Liver (tissue), 9 donors: Measurements from ENCODE around the gene SKOR2. TPM values are rescaled to one million over a fixed set of nuclear protein-coding genes. Genes with fewer than 3 reads are reported as not detected.

Source experiments
- DNase-seq: peaks from one replicate; pipeline ENCODE4 v3.0.0-alpha.2; 2017; ENCODE audit warnings: low spot score
- H3K27ac ChIP-seq, 2 donors: one replicate each; pipeline ENCODE4 v1.7.0; 2013; ENCODE audit warnings: inconsistent platforms in 2 of 2, low read length in 2 of 2, control low read depth in 1 of 2, low read depth in 1 of 2, mild to moderate bottlenecking in 1 of 2
- H3K27me3 ChIP-seq, 4 donors: one replicate each; pipeline versions ENCODE4 v1.6.1 to v1.7.0; 2013; ENCODE audit warnings: low read length in 3 of 4, inconsistent platforms in 1 of 4, mild to moderate bottlenecking in 1 of 4, moderate library complexity in 1 of 4; ENCODE audit not compliant: control insufficient read depth in 4 of 4, insufficient read depth in 4 of 4
- H3K36me3 ChIP-seq, 4 donors: one replicate each; pipeline versions ENCODE4 v1.6.1 to v1.7.0; 2013; ENCODE audit warnings: low read length in 3 of 4, mild to moderate bottlenecking in 3 of 4, low read depth in 1 of 4, moderate library complexity in 1 of 4; ENCODE audit not compliant: control insufficient read depth in 4 of 4, insufficient read depth in 3 of 4
- H3K4me1 ChIP-seq, 4 donors: one replicate each; pipeline versions ENCODE4 v1.6.1 to v1.7.0; 2013; ENCODE audit warnings: low read length in 3 of 4, mild to moderate bottlenecking in 3 of 4, moderate library complexity in 1 of 4; ENCODE audit not compliant: control insufficient read depth in 4 of 4, insufficient read depth in 4 of 4
- H3K4me3 ChIP-seq, 3 donors: one replicate each; pipeline versions ENCODE4 v1.6.1 to v1.7.0; 2013; ENCODE audit warnings: low read length in 3 of 3, control low read depth in 1 of 3, low read depth in 1 of 3, mild to moderate bottlenecking in 1 of 3
- H3K9ac ChIP-seq, 2 donors: one replicate each; pipeline ENCODE4 v1.7.0; 2013; ENCODE audit warnings: low read length in 2 of 2, mild to moderate bottlenecking in 2 of 2, moderate library complexity in 2 of 2, control low read depth in 1 of 2, low read depth in 1 of 2
- H3K9me3 ChIP-seq, 4 donors: one replicate each; pipeline versions ENCODE4 v1.6.1 to v1.7.0; 2013; ENCODE audit warnings: low read length in 3 of 4; ENCODE audit not compliant: control insufficient read depth in 4 of 4
- EGR1 ChIP-seq, 2 donors: IDR thresholded peaks; 2 replicates each; pipeline ENCODE4 v1.6.1; 2016 to 2018; ENCODE audit warnings: antibody characterized with exemption in 2 of 2, low read depth in 2 of 2
- FOXA1 ChIP-seq: IDR thresholded peaks from 2 replicates; pipeline ENCODE4 v1.6.1; 2016; ENCODE audit warnings: antibody characterized with exemption
- FOXA2 ChIP-seq: IDR thresholded peaks from 2 replicates; pipeline ENCODE4 v1.6.1; 2016; ENCODE audit warnings: antibody characterized with exemption
- GABPA ChIP-seq, 2 donors: IDR thresholded peaks in 1 of 2; conservative IDR thresholded peaks in 1 of 2; 2 replicates each; pipeline ENCODE4 v1.6.1; 2016; ENCODE audit warnings: antibody characterized with exemption in 2 of 2, mild to moderate bottlenecking in 1 of 2, moderate library complexity in 1 of 2
- HNF4A ChIP-seq, 2 donors: conservative IDR thresholded peaks; 2 replicates each; pipeline ENCODE4 v1.6.1; 2016; ENCODE audit warnings: antibody characterized with exemption in 2 of 2, mild to moderate bottlenecking in 2 of 2
- HNF4G ChIP-seq: IDR thresholded peaks from 2 replicates; pipeline ENCODE4 v1.6.1; 2016; ENCODE audit warnings: antibody characterized with exemption
- JUND ChIP-seq, 2 donors: IDR thresholded peaks; 2 replicates each; pipeline ENCODE4 v1.6.1; 2016; ENCODE audit warnings: antibody characterized with exemption in 2 of 2
- NR2F2 ChIP-seq: IDR thresholded peaks from 2 replicates; pipeline ENCODE4 v1.6.1; 2016; ENCODE audit warnings: antibody characterized with exemption
- RAD21 ChIP-seq, 2 donors: IDR thresholded peaks; 2 replicates each; pipeline ENCODE4 v1.6.1; 2016; ENCODE audit warnings: antibody characterized with exemption in 2 of 2, mild to moderate bottlenecking in 2 of 2
- RXRA ChIP-seq, 2 donors: IDR thresholded peaks; 2 replicates each; pipeline ENCODE4 v1.6.1; 2017 to 2018; ENCODE audit warnings: antibody characterized with exemption in 2 of 2, mild to moderate bottlenecking in 1 of 2
- SP1 ChIP-seq: IDR thresholded peaks from 2 replicates; pipeline ENCODE4 v1.6.1; 2018; ENCODE audit warnings: antibody characterized with exemption, mild to moderate bottlenecking
- TAF1 ChIP-seq: conservative IDR thresholded peaks from 2 replicates; pipeline ENCODE4 v1.6.1; 2016; ENCODE audit warnings: antibody characterized with exemption, mild to moderate bottlenecking
- YY1 ChIP-seq: IDR thresholded peaks from 2 replicates; pipeline ENCODE4 v1.6.1; 2016; ENCODE audit warnings: antibody characterized with exemption, mild to moderate bottlenecking
- WGBS: extraction: QIAGEN DNeasy Blood & Tissue Kit; methylation state at CpG from one replicate; pipeline ENCODE4 v1.1.7; 2013; 5-methylcytosine and 5-hydroxymethylcytosine counted together
- polyA plus RNA-seq, 2 donors: library from polyadenylated mRNA; stranded (reverse) in 1 of 2; unstranded in 1 of 2; fragments of 200-250 nt in 1 of 2; fragments of >200 nt in 1 of 2; fragmentation: Nextera tagmentation in 1 of 2; extraction: Ambion mirVana in 1 of 2; gene quantifications; one replicate each; pipeline versions ENCODE4 v1.2.1 to v1.2.3, GENCODE V29; 2013 to 2015
- total RNA-seq, 2 donors: library from RNA; depleted of rRNA; stranded (reverse); fragments of >200 nt; gene quantifications; one replicate each; pipeline ENCODE4 v1.2.3, GENCODE V29; 2014
- TF ChIP-seq, protein P1 (sequence below): IDR thresholded peaks from 2 replicates; pipeline ENCODE4 v1.6.1; 2016; ENCODE audit warnings: antibody characterized with exemption
- TF ChIP-seq, protein P2 (sequence below): IDR thresholded peaks from 2 replicates; pipeline ENCODE4 v1.6.1; 2016; ENCODE audit warnings: antibody characterized with exemption
- TF ChIP-seq, protein P3 (sequence below): IDR thresholded peaks from 2 replicates; pipeline ENCODE4 v1.6.1; 2016; ENCODE audit warnings: antibody characterized with exemption
- TF ChIP-seq, protein P4 (sequence below): fragments of 150-350 bp; IDR thresholded peaks from 2 replicates; pipeline ENCODE4 v1.5.1; 2017; ENCODE audit warnings: improper control_type of control experiment, low read depth, low read length; ENCODE audit not compliant: missing input control
- TF ChIP-seq, protein P5 (sequence below): IDR thresholded peaks from 2 replicates; pipeline ENCODE4 v1.6.1; 2016; ENCODE audit warnings: antibody characterized with exemption, mild to moderate bottlenecking
- donor health status: healthy.
- donor health status: healthy.
- donor health status: healthy.
- donor health status: healthy.
- donor health status: healthy.

SKOR2 gene
- total and polyA plus RNA-seq, 4 donors: not detected

DNA sequence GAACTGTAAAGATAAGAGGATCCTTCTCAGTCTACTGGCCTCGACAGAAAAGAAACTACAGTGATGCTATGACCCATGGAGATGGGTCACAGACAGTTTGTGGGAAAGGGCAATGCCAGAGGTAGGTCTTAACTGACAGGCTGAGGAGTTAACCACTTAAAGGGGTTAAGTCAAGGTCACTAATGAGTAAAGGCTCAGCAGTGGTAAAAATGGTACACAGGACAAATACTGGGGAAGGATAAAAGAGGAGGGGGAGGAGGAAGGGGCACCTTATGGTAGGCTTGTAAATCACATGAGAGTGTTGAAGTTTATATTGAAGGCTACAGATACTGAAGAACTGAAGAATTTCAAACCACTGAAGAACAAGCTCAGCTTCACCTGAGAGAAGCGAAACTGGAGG lies 85.2 kb downstream of the SKOR2 start:
- no peak overlapping the region for H3K9ac ChIP-seq
- 89% methylated on average over 2 of the region's 2 CpGs for WGBS
- H3K27ac ChIP-seq: no peak overlapping the region
- H3K36me3 ChIP-seq: no peaks in the 10 kb centered on the region
- TF ChIP-seq GABPA (IDR thresholded peaks at IDR 0.05 in 1 of 2, conservative IDR thresholded peaks at IDR 0.05 in 1 of 2): no peak
- no peak for TF ChIP-seq RXRA (IDR thresholded peaks at IDR 0.05)
- TF ChIP-seq, protein P1, sequence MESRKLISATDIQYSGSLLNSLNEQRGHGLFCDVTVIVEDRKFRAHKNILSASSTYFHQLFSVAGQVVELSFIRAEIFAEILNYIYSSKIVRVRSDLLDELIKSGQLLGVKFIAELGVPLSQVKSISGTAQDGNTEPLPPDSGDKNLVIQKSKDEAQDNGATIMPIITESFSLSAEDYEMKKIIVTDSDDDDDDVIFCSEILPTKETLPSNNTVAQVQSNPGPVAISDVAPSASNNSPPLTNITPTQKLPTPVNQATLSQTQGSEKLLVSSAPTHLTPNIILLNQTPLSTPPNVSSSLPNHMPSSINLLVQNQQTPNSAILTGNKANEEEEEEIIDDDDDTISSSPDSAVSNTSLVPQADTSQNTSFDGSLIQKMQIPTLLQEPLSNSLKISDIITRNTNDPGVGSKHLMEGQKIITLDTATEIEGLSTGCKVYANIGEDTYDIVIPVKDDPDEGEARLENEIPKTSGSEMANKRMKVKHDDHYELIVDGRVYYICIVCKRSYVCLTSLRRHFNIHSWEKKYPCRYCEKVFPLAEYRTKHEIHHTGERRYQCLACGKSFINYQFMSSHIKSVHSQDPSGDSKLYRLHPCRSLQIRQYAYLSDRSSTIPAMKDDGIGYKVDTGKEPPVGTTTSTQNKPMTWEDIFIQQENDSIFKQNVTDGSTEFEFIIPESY: no peak
- TF ChIP-seq, protein P2, sequence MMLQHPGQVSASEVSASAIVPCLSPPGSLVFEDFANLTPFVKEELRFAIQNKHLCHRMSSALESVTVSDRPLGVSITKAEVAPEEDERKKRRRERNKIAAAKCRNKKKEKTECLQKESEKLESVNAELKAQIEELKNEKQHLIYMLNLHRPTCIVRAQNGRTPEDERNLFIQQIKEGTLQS: no peak
- TF ChIP-seq, protein P3, sequence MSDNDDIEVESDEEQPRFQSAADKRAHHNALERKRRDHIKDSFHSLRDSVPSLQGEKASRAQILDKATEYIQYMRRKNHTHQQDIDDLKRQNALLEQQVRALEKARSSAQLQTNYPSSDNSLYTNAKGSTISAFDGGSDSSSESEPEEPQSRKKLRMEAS: no peak
- TF ChIP-seq YY1: no peak
- no peak for TF ChIP-seq EGR1 (IDR thresholded peaks at IDR 0.05; ENCODE audit: low read depth in 2 of 2)
- TF ChIP-seq RAD21 (IDR thresholded peaks at IDR 0.05): no peak
- TF ChIP-seq NR2F2: no peak
- TF ChIP-seq HNF4G: no peak
- no peak for TF ChIP-seq FOXA1
- TF ChIP-seq HNF4A (conservative IDR thresholded peaks at IDR 0.05): no peak
- TF ChIP-seq, protein P4, sequence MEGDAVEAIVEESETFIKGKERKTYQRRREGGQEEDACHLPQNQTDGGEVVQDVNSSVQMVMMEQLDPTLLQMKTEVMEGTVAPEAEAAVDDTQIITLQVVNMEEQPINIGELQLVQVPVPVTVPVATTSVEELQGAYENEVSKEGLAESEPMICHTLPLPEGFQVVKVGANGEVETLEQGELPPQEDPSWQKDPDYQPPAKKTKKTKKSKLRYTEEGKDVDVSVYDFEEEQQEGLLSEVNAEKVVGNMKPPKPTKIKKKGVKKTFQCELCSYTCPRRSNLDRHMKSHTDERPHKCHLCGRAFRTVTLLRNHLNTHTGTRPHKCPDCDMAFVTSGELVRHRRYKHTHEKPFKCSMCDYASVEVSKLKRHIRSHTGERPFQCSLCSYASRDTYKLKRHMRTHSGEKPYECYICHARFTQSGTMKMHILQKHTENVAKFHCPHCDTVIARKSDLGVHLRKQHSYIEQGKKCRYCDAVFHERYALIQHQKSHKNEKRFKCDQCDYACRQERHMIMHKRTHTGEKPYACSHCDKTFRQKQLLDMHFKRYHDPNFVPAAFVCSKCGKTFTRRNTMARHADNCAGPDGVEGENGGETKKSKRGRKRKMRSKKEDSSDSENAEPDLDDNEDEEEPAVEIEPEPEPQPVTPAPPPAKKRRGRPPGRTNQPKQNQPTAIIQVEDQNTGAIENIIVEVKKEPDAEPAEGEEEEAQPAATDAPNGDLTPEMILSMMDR: no peak
- TF ChIP-seq TAF1: no peak
- no peak for TF ChIP-seq SP1
- TF ChIP-seq JUND (IDR thresholded peaks at IDR 0.05): no peak
- no peak for TF ChIP-seq FOXA2
- TF ChIP-seq, protein P5, sequence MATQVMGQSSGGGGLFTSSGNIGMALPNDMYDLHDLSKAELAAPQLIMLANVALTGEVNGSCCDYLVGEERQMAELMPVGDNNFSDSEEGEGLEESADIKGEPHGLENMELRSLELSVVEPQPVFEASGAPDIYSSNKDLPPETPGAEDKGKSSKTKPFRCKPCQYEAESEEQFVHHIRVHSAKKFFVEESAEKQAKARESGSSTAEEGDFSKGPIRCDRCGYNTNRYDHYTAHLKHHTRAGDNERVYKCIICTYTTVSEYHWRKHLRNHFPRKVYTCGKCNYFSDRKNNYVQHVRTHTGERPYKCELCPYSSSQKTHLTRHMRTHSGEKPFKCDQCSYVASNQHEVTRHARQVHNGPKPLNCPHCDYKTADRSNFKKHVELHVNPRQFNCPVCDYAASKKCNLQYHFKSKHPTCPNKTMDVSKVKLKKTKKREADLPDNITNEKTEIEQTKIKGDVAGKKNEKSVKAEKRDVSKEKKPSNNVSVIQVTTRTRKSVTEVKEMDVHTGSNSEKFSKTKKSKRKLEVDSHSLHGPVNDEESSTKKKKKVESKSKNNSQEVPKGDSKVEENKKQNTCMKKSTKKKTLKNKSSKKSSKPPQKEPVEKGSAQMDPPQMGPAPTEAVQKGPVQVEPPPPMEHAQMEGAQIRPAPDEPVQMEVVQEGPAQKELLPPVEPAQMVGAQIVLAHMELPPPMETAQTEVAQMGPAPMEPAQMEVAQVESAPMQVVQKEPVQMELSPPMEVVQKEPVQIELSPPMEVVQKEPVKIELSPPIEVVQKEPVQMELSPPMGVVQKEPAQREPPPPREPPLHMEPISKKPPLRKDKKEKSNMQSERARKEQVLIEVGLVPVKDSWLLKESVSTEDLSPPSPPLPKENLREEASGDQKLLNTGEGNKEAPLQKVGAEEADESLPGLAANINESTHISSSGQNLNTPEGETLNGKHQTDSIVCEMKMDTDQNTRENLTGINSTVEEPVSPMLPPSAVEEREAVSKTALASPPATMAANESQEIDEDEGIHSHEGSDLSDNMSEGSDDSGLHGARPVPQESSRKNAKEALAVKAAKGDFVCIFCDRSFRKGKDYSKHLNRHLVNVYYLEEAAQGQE: no peak
- no peak overlapping the region for H3K4me3 ChIP-seq
- no peaks in the 10 kb centered on the region for H3K9me3 ChIP-seq
- DNase-seq: no peak
- H3K27me3 ChIP-seq: no peaks in the 10 kb centered on the region
- no peaks in the 10 kb centered on the region for H3K4me1 ChIP-seq
